Muscle of arm (tissue), 12 donors: ENCODE data around the gene HES6. TPM values are rescaled to one million over a fixed set of nuclear protein-coding genes. Genes with fewer than 3 reads are reported as not detected.

Experiments
- DNase-seq: peaks from one replicate; pipeline ENCODE4 v3.0.0-alpha.2; 2013
- polyA plus RNA-seq, 12 donors: library from polyadenylated mRNA; unstranded; fragments of 120-200 nt; gene quantifications; one replicate each; pipeline ENCODE4 v1.2.1, GENCODE V29; 2013; ENCODE audit not compliant: insufficient read length in 12 of 12

The HES6 gene
- polyA plus RNA-seq, 12 donors = 5.9 to 53.7 (median 15.5) TPM; not detected in 1

DNA sequence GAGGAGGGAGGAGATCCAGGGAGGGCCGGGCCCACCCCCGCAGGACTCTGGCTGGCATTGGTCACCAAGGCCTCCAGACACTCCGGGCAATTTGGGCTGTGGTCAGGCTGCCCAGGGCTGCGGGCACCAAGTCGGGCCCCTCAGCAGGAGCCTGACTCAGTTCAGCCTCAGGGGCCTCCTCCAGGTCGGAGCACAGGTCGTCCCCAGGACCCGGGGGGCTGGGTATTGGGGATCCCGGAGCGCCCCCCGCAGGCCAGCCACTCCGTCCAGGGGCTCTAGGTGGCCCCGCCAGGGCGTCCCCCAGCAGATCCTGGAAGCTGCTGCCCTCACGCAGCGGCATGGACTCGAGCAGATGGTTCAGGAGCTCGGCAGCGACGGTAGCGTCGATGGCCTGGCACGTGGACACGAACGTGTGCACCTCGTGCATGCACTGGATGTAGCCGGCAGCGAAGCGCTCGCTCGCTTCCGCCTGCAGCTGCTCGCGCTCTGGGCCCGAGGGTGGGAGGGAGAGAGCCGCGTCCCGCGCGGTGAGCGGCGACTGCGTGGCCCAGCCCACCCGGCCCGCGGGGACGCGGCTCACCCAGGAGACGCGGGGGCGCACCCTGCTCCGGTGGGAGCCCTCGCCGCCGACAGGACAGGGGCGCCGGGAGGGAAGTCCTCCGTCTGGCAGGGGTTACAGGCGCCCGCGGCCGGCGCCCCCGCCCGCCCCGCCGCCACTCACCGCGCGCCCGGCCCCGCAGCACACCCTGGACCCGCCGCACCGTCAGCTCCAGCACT lies 884 bp downstream of the HES6 start:
- DNase-seq = no peak

DNA sequence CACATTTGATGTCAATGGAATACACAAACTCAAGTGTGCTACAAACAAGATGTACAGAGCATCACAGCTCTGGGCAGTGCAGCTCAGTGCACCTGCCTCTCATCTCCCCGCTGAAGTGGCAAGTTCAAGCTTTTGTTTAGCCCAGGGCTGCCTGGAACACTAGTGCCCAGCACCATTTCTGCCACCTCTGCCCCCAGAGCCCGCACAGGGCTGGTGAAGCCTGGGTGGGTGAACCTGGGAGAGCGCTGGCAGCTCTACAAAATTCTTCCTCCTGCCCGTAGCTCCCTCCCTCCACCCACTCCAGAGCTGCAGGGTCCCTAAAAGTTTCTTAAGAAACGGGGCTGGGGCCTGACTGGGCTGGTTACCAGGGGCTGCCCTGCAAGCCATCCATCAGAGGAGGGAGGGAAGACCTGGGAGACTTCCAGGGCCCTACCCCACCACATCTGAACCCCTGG lies 1.5 kb downstream of the HES6 start:
- DNase-seq = no peak

- no peak for DNase-seq
Observed at GRCh38 chr2:238237431-238238135, 2.3 kb downstream of the HES6 start.

DNA sequence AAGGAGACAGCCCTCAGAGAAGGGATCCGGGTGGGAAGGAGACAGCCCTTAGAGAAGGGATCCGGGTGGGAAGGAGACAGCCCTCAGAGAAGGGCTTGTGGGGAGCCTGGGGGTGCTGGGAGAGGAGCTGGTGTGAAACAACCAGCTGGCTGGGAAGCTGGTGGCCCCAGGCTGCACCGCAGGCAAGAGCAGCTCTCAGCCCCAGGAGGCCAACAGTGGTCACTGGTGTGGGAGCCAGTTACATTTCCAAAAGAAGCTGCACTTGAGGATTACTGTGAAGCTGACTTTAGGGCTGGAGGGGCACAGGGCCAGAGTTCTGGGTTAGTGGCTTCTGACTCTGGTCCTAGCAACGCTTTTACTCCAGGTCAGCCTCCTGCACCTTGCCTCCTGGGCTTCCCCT lies 3.3 kb downstream of the HES6 start:
- no peak for DNase-seq

- no peak for DNase-seq
Observed at GRCh38 chr2:238235856-238236255, 4.0 kb downstream of the HES6 start.

GRCh38 chr2:238235331-238235732 lies 4.5 kb downstream of the HES6 start:
- no peak for DNase-seq

GRCh38 chr2:238233625-238234024 lies 6.2 kb downstream of the HES6 start:
- DNase-seq = no peak

DNA sequence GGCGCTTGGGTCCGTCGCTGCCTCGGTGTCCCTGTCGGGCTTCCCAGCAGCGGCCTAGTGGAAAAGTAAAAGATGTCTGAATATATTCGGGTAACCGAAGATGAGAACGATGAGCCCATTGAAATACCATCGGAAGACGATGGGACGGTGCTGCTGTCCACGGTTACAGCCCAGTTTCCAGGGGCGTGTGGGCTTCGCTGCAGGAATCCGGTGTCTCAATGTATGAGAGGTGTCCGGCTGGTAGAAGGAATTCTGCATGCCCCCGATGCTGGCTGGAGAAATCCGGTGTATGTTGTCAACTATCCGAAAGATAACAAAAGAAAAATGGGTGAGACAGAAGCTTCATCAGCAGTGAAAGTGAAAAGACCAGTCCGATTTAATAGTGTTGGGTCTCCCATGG lies 8.0 kb downstream of the HES6 start:
- DNase-seq = no peak

DNA sequence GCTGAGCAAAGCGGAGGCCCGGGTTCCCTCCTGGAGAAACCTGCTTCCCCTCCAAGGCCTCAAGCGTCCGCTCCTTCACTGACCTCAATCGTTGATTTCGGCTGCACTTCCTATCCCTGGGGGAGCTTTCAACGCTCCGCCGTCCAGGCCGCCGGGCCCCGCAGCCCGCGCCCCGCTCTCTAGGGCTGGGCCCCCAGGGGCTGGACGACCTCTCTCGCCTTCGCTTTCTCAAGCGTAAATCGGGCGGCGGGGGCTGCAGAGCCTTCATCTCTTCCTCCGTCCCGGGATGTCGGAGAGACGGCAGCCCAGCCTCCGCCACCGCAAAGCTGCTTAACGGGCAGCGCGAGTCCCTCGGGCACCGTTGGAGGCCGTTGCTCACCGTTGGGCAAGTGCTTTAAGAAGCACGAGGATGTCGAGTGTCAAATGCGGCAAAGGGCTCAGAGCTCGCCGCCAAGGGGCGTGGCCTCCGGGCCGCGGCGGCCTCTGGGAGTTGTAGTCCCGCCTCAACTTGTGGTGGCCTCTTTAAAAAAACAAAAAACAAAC lies 8.5 kb downstream of the HES6 start:
- DNase-seq = peak; percentile 69

DNA sequence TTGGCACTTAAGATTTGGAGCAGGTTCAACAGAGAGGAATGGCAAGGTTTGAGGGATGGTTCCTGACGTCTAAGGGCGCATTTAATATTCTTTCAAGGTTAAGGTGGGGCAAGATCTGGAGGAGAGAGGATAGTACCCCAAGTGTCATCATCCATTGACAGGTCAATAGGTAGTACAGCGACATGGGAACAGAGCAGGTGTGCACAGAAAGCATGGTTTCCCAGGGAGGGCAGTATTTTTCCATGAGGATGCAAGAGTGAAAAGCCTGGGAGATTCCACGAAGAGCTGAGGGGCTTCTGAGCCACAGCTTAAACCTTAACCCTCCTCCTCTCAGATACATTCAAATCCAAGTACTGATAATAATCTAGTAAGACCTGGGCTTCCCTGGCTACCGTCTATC lies 9.1 kb downstream of the HES6 start:
- DNase-seq = no peak

DNA sequence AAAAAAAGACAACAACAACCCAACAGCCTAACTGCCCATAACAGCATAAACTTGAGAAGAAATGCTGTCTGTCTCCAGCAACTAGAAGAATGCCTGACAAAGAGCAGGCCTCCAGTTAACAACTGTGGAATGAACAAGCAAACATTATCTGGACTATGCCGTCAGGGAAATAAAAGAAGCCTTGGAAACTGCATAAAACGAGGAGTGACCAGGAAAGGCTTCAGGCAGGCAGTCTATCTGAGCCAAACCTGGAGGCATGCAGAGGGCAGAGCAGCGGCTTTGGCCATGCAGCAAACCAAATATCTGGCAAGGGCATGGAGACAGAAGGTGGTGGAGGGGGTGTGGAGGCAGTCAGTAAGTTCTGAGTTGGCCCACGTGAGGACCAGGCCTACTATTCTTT lies 11.1 kb downstream of the HES6 start:
- DNase-seq = no peak

- no peak for DNase-seq
Observed at GRCh38 chr2:238227587-238228032, 12.2 kb downstream of the HES6 start.

DNA sequence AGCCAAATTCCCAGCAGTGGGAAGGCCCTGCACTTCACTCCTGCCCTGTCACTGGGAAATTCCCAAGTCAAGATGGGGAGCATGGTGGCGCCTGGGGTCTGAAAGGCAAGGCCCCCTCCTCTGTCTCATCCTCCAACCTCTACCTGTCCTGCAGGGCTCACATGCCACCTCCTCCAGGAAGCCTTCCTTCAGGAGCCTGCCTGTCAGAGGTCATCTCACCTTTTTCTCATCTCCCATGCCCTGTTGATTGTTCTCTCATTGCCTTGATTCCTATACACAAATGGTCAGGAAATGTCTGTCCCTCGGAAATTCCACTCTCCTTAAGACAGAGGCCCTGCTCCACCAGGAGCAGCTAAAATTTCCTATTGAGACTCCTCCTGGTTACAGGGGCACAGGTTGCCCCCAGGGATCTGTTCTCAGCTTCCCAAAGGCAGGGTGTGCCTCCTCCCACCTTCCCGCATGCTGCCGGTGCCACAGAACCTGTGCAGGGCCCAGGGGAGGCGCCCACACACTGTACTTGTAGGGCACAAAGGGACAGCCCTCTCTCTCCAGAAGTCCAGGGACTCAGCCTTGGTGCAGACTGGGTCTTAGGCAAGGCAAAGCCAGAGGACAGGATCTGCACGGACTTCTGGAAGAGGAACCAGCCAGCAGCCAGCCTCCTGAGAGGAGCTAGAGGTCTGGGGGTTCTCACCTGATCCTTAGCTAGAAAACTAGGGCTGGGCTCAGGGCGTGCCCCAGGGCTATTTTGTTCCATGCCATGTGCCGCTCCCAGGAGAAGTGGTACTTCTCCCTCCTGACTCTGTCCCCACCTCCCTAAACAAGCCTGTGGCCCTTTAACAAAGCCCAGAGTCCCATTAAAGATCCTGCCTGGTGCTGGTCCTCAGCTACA lies 12.9 kb downstream of the HES6 start:
- DNase-seq = no peak

DNA sequence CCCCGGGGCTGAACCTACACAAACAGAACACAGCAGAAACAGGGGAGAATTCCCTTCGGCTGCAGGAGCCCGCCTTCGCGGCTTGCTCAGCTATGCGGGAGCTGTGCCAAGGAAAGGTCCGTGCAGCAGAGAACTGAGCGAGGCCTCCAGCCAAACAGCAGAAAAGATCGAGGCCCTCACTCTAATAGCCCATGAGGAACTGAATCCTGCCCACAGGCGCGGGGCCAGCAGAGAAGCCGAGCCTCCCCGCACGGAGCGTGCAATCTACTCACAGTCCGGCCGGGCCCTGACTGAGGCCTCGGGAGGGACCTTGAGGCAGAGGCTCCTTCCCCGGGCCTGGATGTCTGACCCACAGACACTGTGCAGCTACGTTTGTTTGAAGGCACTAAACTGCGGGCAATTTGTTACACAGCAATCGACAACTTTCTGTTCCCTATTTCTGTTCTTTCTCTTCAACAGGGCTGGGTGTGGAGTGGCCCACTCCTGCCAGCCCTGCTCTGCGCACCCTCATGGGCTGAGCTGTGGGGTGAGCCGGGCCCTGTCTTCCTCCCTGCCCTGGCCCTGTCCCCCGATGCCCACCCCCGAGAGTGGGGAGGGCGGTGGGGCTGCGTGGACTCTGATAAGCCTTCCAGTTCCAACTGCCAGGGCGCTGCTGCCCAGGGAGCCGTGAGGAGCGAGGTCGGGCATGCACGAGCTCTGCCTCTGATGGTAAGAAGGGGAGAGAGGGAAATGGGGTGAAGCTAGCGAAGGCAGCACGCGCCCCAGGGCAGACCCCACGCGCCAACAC lies 13.7 kb downstream of the HES6 start:
- no peak for DNase-seq

- no peak for DNase-seq
Observed at GRCh38 chr2:238225121-238225520, 14.7 kb downstream of the HES6 start.

- DNase-seq = no peak
Observed at GRCh38 chr2:238224356-238225035, 15.3 kb downstream of the HES6 start.

DNA sequence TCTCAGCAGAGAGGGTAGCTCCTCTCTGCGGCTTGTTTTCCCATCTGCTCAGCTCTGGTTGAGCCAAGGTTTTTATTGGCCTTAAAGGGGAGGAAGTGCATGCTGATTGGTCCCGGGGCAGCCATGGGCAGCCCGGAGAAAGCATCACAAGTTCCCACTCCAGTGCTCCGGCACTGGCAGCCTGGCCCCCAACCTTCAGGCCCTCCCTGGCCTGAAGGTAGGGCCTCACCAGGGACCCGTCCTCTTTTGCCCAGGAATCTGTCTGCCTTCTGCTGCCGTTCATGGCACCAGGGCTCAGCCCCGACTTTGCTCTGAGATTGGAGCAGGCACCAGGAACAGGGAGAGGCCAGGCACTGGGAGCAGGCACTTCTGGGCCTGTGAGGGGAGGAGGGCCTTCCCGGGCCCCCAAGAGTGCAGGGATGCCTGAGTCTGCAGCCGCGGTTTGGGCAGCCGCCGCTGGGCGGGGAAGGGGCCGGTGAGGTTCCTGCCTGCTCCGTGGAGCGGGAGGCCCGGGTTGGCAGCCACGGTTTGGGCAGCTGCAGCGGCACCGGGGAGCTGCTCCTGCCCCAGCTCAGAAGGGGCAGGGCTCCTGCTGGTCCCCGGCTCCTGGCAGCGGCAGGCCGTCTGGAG lies 18.8 kb downstream of the HES6 start:
- no peak for DNase-seq

GRCh38 chr2:238220274-238220891 lies 19.5 kb downstream of the HES6 start:
- no peak for DNase-seq

DNA sequence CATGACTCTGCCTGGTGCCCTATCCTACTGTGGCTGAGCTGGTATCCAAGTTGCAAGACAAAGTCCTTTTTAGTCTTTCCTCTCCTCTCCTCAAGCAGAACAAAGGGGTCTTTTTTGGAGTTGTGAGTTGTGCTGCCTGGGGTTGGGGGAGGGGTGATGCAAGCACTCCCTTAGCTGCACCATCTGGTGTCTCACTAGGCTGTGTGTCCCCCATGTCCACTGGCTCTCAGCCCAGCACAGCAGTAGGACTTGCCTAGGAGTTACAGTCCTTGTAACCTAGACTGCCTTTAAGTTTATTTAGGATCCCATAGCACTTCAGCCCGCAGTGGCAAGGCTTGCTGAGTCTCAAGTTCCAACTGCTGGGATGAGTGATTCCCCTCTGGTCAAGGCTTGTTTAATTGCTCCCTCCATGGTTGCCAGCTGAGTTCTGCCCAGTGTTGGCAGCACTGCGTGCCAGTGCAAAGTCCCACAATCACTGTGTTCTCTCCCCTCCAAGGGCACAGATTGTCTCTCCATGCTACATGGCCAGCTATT lies 23.1 kb downstream of the HES6 start:
- no peak for DNase-seq
